ENCODE data around the gene CD8B2.
"Not testable (repeated sequence)": the region's sequence is repeated elsewhere in the genome, so short reads cannot be mapped to it uniquely, and the experiment has no call there.

Gene CD8B2

DNA sequence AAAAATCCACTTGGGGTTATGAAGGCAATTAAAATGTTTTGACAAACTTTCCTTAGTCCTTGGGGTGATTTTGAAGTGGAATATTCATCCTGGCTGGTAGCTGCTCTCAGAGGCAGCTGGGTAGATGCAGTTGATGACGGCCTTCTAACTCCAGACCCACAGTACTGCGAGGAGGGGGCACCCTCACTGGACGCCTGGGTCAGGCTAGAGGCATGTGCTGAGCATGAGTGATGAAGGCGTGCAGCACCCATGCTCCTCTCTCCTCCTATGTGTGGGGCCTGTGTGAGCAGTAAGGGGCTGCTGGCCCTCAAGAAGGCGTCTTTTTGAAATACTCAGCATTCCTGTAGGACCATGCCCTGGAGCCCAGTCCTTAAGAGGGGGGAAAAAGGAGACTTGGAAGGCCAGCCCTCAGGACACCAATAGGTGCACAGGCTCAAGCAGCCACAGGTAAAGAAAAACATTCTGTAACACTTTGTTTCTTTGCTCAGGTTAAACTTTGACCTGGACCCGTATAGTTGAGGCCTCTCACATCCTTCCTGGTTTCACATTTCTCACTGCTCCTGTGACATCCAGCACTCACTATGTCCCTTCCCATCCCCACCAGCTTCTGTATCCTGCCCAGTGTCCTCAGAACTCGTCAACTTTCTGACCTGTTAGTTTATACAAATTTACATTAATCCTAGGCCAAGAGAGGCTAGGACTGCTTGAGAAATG, 64.4 kb downstream of the CD8B2 start:
- DNase-seq (ENCODE audit: low read depth), result no peak

DNA sequence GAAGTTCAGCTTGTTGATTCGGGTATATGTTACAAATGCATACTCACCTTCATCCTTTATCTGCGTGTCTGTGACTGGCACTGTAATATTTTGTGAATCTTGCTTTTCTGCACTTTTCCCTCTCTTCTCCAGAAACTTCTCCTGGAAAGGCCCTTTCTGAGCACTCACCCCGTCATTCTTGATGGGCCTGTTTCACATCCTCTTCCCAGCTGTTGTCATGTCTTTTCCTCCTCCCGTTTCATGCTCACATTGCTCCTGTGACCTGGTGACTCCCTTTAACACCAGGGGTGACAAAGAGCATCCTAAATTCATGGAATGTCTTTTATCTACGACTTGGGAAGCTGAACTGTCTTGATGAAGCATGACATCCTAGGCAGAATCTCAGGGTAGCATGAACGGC, 65.8 kb downstream of the CD8B2 start:
- no peak for DNase-seq (ENCODE audit: low read depth)

DNA sequence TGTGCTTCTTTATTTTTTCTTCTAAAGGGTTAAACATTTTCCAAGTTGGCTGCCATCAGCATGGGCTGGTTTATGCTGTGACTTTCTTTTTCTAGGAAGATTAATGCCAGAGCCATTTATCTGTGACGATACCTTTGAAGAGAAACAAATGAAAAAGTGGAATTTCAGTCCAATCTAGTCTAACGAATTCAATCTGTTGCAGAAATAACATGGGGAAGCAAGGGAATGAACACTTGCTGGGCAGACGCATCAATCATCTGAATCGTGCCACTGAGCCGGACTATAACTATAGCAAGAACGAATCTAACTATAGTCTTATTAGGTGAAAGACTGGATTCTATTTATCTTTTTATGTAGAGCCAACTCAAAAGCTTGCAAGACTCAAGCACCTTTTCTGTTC, 66.2 kb downstream of the CD8B2 start:
- DNase-seq (ENCODE audit: low read depth), result no peak

DNA sequence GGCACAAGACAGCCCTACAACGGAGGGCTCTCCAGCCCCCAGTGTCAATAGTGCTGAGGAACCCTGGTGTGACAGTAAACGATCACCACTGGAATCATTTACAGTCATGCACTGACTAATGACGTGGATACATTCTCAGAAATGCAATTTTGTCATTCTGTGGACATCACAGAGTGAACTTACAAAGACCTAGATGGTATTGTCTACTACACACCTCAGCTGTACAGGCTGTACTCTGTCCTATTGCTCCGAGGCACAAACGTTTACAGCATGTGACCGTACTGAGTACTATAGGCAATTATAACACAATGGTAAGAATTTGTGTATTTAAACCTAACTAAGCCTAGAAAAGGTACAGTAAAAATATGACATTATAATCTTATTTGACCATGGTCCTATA, 67.2 kb downstream of the CD8B2 start:
- no peak for DNase-seq (ENCODE audit: low read depth)

DNA sequence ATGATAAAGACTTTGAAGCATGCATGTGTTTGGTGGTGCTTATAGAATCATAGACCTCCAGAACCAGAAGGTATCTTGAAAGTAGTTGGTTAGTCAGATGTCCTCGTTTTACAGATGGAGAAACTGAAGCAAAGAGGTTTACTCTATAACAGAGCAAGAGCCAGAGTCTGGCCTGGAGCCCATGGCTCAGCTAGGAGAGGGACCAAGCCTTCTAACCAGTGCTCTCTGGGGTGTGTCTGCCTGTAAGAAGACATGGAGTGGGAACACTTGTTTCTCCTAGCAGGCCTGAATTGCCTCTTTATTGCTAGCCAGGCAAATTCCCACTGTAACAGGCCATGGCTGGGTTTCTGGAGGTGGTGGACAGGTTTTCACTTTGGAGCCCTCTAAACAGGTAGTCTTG, 67.9 kb downstream of the CD8B2 start:
- DNase-seq (ENCODE audit: low read depth), result no peak

DNA sequence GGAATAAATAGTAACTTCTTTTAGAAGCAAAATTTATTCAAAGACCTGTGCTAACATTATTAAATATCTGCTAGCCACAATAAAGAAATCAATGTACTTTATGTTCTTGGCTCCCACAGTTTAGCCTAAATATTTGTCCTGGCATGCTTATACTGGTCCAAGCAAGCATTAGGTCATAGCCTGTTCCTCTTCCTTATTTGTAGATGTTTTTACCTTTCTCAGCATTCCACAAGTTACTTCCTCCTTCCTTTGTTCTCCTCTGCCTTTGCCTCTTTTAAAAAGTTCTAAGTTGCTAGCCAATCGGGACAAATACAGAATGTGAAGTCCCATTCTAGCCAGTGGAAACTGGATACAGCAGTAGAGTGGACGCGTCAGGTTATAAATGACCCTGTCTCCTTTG, 72.6 kb downstream of the CD8B2 start:
- DNase-seq (ENCODE audit: low read depth), result not testable (repeated sequence)

DNA sequence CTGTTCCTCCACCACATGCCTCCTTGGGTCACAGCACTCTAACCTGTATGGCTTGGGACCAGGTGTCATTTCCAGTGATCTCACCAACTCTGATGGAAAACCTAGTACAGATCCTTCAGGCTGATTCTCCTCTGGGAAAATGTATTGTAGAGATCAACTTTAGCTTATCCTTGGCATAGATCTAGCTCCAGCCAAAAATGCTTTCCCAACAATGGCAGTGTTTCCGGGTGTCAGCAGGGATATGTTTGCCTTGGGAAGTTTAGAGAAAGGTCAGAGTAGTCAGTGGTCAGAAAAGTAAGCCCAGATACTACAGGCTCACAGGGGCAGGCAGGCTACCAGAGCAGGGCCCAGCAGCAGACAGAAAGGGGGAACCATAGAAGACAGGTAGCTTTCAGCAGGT, 73.6 kb downstream of the CD8B2 start:
- DNase-seq (ENCODE audit: low read depth), result no peak

DNA sequence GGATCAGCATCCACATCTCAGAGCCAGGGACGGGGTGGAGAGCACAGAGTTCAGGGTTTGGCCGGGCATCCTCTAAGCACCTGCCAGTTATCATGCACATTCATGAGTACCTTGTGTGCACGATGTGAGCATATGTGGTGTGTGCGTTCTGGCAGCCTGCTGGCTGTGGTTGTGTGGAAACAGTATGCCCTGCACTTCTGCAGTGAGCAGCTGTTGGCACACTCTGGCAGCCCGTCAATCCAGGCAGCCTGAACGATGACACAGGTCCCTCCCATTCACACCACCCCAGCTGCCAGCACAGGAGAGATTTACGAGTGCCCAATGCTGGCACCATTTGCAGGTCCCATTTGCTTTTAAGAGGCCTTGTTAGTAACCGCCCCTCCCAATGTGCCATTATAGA, 74.2 kb downstream of the CD8B2 start:
- DNase-seq (ENCODE audit: low read depth), result no peak

DNA sequence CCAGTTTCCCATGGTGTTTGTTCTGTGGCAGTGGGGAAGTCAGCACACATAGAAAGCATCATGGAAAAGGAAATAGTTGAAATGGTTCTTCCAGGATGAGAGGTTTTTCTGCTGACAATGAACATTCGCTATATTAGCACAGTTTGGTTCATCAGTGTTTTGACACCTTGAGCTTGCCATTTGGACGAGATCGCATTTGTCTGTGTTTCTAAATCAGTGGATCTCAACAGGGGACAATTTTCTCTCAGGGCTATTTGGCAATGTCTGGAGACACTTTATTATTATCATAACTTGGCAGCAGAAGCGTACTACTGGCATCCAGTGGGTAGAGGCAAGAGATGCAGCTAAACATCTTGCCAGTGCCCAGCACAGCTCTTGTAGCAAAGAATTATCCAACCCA, 74.6 kb downstream of the CD8B2 start:
- no peak for DNase-seq (ENCODE audit: low read depth)

DNA sequence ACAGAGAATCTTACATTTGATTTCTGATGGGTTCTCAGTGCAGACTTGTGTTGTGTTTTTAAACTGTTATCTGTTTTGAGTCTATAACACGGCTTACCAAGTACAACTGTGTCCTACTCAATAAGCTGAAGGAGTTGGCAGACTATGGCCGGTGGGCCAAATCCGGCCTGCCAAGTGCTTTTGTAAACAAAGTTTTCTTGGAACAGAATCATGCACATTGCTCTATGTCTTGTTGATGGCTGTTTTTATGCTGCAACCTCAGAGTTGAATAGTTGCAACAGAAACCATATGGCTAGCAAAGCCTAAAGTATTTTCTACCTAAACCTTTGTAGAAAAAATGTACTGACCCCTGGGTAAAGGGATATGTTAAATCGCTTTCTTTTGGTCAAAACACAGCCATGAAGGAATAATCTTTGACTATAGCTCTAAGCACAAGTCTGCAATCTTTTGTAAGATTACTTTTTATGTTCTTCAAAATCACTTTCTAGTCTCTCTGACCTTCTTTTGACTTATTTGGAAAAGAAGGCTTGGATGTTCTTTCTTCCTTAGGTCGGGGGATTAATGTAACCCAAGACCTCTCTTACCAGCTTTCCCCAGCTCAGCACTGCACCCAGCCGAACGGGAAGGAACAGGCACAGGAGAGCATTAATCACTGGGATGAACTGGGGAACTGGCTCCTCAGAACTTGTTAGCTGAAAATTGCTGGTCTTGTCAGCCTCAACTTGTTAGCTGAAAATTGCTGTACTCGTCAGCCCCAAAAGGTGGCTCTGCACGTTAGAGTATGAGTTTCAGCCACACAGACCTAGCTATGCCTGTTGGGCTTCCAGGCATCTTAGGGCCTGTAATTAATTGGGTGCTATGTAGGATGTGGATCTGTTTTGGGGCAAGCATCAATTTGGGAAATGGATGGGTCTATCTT, 75.4 kb downstream of the CD8B2 start:
- no peak for DNase-seq (ENCODE audit: low read depth)

DNA sequence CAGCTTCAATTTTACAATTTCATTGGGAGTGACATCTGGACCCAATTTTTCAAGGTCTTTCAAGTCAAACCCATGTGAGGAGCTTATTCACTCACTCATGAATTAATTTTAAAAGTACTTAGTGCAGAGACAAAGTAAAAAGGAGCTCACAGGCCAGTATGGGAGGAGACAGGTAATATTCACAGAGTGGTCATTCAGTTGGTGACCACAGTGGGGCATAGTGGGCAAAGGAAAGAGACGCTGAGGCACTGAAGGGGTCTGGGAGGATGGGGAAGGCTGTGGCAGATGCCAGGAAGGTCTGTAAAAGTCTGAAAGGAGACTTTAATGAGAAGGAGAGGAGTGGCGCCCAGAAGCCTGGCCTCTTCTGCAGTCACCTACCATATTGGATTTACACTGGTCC, 76.0 kb downstream of the CD8B2 start:
- DNase-seq (ENCODE audit: low read depth), result no peak

DNA sequence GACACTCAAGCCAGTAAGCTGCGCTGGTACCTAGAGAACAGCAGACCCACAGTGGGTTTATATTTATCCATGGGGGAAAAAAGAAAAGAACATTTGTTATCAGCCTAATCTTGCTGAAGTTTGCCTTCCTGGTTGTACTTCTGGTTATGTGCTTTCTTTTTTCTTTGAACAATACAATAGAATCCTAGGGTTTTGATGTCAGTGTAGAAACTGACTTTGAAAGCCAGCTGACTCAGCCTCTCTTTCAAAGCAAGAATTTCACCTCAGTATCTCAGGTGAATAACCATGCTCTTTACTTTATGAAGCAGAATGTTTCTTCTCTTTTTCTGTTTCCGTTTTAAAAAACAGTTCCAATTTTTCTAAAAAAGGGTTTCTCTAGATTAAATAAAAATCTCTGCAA, 78.4 kb downstream of the CD8B2 start:
- DNase-seq (ENCODE audit: low read depth), result no peak

DNA sequence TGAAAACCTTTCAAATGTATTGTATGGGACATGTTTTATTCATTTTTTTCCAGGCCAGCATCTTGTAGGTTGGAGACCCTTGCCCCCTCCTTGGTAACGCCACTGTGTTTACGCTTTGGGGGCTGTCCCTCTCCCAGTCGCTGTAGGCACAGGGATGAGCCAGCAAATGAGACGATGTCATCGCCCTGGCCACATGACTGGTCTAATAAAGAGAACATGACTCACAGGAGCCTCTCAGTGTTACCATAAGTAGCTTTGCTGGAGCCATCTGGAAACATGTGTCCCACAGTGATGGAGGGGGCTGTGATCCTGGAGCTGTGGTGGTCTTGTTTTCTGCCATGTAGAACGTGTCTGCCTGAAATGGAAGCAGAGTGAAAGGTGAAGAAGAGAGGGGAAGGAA, 78.9 kb downstream of the CD8B2 start:
- no peak for DNase-seq (ENCODE audit: low read depth)

DNA sequence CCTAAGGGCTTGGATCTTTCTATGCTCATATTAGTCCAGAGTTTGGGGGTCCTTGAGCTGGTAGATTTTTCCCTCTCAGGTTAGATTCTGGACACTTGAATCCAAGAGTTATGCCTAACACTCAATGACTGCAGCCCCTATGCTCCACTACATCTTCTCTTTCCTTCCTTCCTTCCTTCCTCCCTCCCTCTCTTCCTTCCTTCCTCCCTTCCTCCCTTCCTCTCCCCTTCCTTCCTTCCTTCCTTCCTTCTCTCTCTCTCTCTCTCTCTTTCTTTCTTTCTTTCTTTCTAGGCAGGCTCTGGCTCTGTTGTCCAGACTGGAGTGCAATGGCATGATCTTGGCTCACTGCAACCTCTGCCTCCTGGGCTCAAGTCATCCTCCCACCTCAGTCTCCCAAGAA, 79.3 kb downstream of the CD8B2 start:
- not testable (repeated sequence) for DNase-seq (ENCODE audit: low read depth)

DNA sequence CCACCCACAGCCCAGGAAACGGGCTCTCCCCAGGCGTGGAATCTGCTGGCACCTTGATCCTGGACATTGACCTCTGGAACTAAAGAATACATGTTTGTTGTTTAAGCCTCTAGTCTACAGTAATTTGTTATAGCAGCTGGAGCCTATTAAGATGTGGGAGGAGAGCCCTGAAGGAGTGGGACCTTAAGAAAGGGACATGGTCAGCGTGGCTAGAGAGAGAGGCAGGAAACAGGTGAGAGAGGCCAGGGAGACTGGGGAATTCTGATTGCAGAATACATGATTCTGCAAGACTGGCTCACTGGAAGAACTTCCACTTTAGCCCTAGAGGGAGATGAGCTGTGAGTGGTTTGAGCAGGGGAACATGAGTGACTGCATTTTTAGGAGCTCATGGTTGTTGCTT, 83.2 kb downstream of the CD8B2 start:
- no peak for DNase-seq (ENCODE audit: low read depth)
